ENCODE results near the gene SYTL4.
A peak's percentile ranks its signal among the peaks of the same experiment; 100 is the strongest.

Gene SYTL4

GRCh38 chrX:100643956-100644860, 87.7 kb downstream of the SYTL4 start, which contains the start of gene SRPX2:
Gene SRPX2, plus strand, starts transcription at chrX:100644199. Its CDS starts 2,124 bp downstream, at chrX:100646323.
- no peak for ATAC-seq
- H3K9me3 Mint-ChIP-seq, result no peaks in the 10 kb centered on the region
- H3K36me3 Mint-ChIP-seq, result no peaks in the 10 kb centered on the region
- H3K4me1 Mint-ChIP-seq, result peaks cover 6% of the 10 kb centered on the region
- H3K27me3 Mint-ChIP-seq, result peaks cover 61% of the 10 kb centered on the region
- H3K4me3 Mint-ChIP-seq, result no peak within 1 kb of the TSS
- no peak within 1 kb of the TSS for H3K27ac Mint-ChIP-seq

- H3K4me1 Mint-ChIP-seq, result peaks cover 6% of the 10 kb centered on the region
Measured at GRCh38 chrX:100643212-100643611, 88.7 kb downstream of the SYTL4 start.

GRCh38 chrX:100642290-100642689, 89.6 kb downstream of the SYTL4 start:
- Mint-ChIP-seq H3K4me1 (peaks cover 6% of the 10 kb centered on the region), H3K27me3 (peaks cover 63% of the 10 kb centered on the region), H3K36me3 (no peaks in the 10 kb centered on the region), H3K27ac (no peak overlapping the region), H3K4me3 (no peak overlapping the region), H3K9me3 (no peaks in the 10 kb centered on the region)
- ATAC-seq, result no peak

More at GRCh38 chrX:100643212-100643611, 88.7 kb downstream of the SYTL4 start:
- Mint-ChIP-seq H3K27ac (no peak overlapping the region), H3K4me3 (no peak overlapping the region), H3K9me3 (no peaks in the 10 kb centered on the region), H3K36me3 (no peaks in the 10 kb centered on the region), H3K27me3 (peaks cover 63% of the 10 kb centered on the region)
- ATAC-seq, result no peak

GRCh38 chrX:100636321-100636991, 95.5 kb downstream of the SYTL4 start, which contains the start of gene TSPAN6:
Gene TSPAN6, minus strand, starts transcription at chrX:100636806. Its CDS starts 112 bp downstream, at chrX:100636694.
- Mint-ChIP-seq H3K27me3 (peaks cover 39% of the 10 kb centered on the region), H3K27ac (no peak within 1 kb of the TSS), H3K9me3 (no peaks in the 10 kb centered on the region), H3K4me3 (peak within 1 kb of the TSS; percentile 87), H3K4me1 (peaks cover 10% of the 10 kb centered on the region), H3K36me3 (no peaks in the 10 kb centered on the region)
- peak; percentile 70 for ATAC-seq

- Mint-ChIP-seq H3K36me3 (no peaks in the 10 kb centered on the region), H3K4me3 (no peak overlapping the region), H3K27ac (no peak overlapping the region), H3K4me1 (peaks cover 10% of the 10 kb centered on the region), H3K27me3 (peaks cover 34% of the 10 kb centered on the region), H3K9me3 (no peaks in the 10 kb centered on the region)
- no peak for ATAC-seq
Measured at GRCh38 chrX:100635989-100636320, 96.0 kb downstream of the SYTL4 start.

GRCh38 chrX:100635040-100635439, 96.9 kb downstream of the SYTL4 start:
- H3K4me1 Mint-ChIP-seq, result peaks cover 10% of the 10 kb centered on the region
- H3K27ac Mint-ChIP-seq, result no peak overlapping the region
- H3K4me3 Mint-ChIP-seq, result no peak overlapping the region
- ATAC-seq, result no peak
- H3K36me3 Mint-ChIP-seq, result no peaks in the 10 kb centered on the region
- H3K9me3 Mint-ChIP-seq, result no peaks in the 10 kb centered on the region
- peaks cover 25% of the 10 kb centered on the region for H3K27me3 Mint-ChIP-seq

GRCh38 chrX:100625985-100626491, 105.9 kb downstream of the SYTL4 start:
- Mint-ChIP-seq H3K4me3 (no peak overlapping the region), H3K27ac (no peak overlapping the region), H3K27me3 (no peaks in the 10 kb centered on the region), H3K36me3 (no peaks in the 10 kb centered on the region), H3K9me3 (no peaks in the 10 kb centered on the region), H3K4me1 (peaks cover 8% of the 10 kb centered on the region)
- peak; percentile 83 for ATAC-seq
